ENCODE measurements around the gene GSTM4. TPM values are rescaled to one million over a fixed set of nuclear protein-coding genes. Genes with fewer than 3 reads are reported as not detected.

The GSTM4 gene
- total and polyA plus RNA-seq, 12 donors: 22.8 to 62.1 (median 41.8) TPM

DNA sequence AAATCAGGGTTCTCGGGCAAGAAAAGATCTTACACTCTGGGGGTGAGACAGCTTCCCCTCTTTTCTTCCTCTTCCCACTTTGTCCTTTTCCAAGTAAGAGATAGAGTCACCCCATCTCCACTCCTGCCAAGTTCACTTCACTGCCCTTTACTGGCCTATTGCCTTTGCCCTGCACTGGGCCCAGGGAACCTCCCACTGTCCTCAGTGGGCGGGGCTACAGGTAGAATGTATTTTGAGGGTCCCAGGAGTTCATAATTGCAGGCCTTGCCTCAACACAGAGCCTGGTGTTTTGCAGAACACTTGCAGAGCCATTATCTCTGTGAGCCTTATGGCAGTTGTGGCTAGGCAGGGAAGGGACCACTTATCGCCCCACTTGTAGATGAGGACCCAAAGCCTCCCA is 33.0 kb upstream of the GSTM4 start:
- DNase-seq (no peak), ATAC-seq (no peak)
- 95 to 99% methylated on average over 3 of the region's 3 CpGs for WGBS, 2 donors
- TF ChIP-seq, protein P1, sequence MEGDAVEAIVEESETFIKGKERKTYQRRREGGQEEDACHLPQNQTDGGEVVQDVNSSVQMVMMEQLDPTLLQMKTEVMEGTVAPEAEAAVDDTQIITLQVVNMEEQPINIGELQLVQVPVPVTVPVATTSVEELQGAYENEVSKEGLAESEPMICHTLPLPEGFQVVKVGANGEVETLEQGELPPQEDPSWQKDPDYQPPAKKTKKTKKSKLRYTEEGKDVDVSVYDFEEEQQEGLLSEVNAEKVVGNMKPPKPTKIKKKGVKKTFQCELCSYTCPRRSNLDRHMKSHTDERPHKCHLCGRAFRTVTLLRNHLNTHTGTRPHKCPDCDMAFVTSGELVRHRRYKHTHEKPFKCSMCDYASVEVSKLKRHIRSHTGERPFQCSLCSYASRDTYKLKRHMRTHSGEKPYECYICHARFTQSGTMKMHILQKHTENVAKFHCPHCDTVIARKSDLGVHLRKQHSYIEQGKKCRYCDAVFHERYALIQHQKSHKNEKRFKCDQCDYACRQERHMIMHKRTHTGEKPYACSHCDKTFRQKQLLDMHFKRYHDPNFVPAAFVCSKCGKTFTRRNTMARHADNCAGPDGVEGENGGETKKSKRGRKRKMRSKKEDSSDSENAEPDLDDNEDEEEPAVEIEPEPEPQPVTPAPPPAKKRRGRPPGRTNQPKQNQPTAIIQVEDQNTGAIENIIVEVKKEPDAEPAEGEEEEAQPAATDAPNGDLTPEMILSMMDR (IDR thresholded peaks at IDR 0.05): no peak
- intact Hi-C loops (cut with DNase I): loop anchor here in 1 of 10 donors (5.0 kb wide), 1 partner anchor 76 kb away; the partner anchor contains the start of gene GNAI3
- Histone ChIP-seq H3K27me3 (no peaks in the 10 kb centered on the region), H3K9me3 (no peaks in the 10 kb centered on the region), H3K27ac (peak overlapping the region in 1 of 10 donors; percentile 97), H3K4me3 (peak overlapping the region in 1 of 10 donors; percentile 77), H3K36me3 (peaks cover 0 to 22% (median 4%) of the 10 kb centered on the region in 9 donors), H3K4me1 (peaks cover 9 to 63% (median 56%) of the 10 kb centered on the region in 9 donors)

DNA sequence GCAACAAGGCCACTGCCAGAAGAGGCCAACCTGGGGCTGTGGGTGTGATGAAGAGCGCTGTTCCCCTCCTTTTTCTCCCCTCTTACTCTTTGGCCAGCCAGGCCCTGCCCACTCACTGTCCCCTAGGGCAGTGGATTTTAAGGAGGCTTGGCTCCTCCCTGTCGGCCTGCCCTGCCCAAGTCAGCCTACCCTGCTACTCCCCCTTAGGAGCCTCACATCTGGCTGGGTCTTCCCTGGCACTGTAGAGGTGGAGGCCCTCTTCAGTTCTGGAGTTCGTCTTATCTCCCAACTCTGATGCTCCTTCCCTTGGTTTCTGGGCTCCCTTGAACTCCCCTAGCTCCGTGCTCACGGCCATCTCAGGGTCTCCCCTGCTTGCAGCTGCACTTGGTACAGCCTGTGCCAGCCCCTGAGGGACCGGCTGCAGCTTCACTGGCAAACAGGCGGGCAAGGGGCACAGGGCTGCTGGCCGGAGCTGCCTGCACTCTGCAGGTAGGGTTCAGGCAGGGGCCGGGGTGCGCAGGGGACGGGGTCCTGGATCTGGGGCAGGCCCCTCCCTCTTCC is 32.2 kb upstream of the GSTM4 start:
- H3K9me3 ChIP-seq: no peaks in the 10 kb centered on the region
- intact Hi-C loops (cut with DNase I): loop anchor here in 1 of 10 donors (5.0 kb wide), 1 partner anchor 76 kb away; the partner anchor contains the start of gene GNAI3
- no peaks in the 10 kb centered on the region for H3K27me3 ChIP-seq
- ATAC-seq (no peak), DNase-seq (no peak)
- peaks cover 0 to 30% (median 11%) of the 10 kb centered on the region in 9 donors for H3K36me3 ChIP-seq
- peak overlapping the region in 1 of 10 donors; percentile 8 for H3K4me3 ChIP-seq
- WGBS, 2 donors: 78% methylated on average over 11 of the region's 11 CpGs
- TF ChIP-seq, protein P1 (IDR thresholded peaks at IDR 0.05): no peak
- peak overlapping the region in 2 of 10 donors; percentile 9 to 97 for H3K27ac ChIP-seq
- H3K4me1 ChIP-seq: peaks cover 9 to 63% (median 49%) of the 10 kb centered on the region in 9 donors

DNA sequence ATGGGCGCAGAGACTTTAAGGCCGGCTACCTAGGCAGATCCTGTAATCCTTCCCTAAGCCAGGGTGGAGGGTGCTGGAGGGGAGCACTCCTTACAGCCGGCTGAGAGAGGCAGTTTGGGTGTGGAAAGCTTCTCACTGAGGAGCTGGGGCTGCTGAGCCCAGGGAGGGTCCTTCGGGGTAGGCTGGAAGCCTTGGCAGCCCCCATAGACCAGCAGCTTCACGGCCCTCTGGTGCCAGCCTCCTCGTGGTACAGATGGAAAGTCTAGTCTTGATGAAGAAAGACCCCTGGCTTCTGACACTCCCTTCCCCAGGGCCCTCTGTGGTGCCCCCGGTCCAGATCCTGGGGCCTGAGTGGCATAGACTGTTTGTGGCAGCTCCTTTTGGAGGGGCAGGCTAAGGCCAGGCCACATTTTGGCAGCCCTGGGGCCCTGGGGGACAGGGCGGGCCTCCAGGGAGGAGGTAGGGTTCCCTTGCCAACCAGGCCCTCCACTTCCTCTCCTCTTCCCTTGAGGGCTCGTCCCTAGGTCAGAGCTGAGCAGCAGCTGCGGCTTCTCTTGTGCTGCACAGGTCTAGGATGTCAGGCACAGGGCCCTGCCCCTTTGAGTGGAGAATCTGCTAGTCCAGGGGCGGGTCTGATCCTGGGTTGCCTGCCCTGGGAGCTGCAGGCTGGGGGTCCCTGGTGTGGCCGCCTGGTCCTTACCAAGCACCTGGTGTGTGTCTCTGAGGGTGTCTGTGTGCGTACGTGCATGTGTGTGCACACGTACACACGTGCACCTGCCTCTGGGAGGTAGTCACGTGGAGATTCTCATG is 31.5 kb upstream of the GSTM4 start:
- Histone ChIP-seq H3K4me3 (peak overlapping the region in 1 of 10 donors; percentile 8), H3K4me1 (peaks cover 9 to 57% (median 41%) of the 10 kb centered on the region in 9 donors), H3K9me3 (no peaks in the 10 kb centered on the region), H3K36me3 (peaks cover 0 to 37% (median 16%) of the 10 kb centered on the region in 9 donors), H3K27ac (peak overlapping the region in 2 of 10 donors; percentile 26 to 36), H3K27me3 (no peaks in the 10 kb centered on the region)
- ATAC-seq (no peak), DNase-seq (no peak)
- TF ChIP-seq, protein P1 (IDR thresholded peaks at IDR 0.05): no peak
- intact Hi-C loops (cut with DNase I): loop anchor here in 5 of 10 donors (5.0 kb wide), 2 partner anchors 77 to 82 kb away; partner anchors contain the start of gene GNAI3 (in 3 of the 5)
- 73 to 77% methylated on average over 17 of the region's 17 CpGs for WGBS, 2 donors

DNA sequence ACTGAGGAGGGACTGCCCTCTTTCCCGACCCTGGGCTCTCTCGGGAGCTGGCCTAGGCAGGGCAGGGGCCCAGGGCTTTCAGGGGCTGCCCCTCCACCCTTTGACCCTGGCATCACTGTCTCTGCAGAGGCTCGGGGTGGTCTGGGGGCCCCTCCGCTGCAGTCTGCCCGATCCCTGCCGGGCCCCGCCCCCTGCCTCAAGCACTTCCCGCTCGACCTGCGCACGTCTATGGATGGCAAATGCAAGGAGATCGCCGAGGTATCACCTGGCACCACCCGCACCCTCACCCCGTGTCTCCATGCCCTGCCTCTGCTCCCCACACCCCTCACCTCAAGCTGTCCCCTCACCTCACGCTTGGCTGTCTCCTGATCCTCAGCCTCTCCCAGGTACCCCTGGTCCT is 30.7 kb upstream of the GSTM4 start:
- intact Hi-C loops (cut with DNase I): loop anchor here in 4 of 10 donors (5.0 kb wide), 2 partner anchors 78 to 83 kb away; partner anchors contain the start of gene GNAI3 (in 2 of the 4)
- peaks cover 0 to 45% (median 22%) of the 10 kb centered on the region in 9 donors for H3K36me3 ChIP-seq
- ATAC-seq (no peak), DNase-seq (no peak)
- TF ChIP-seq, protein P1 (IDR thresholded peaks at IDR 0.05): no peak
- no peak overlapping the region for H3K27ac ChIP-seq
- no peaks in the 10 kb centered on the region for H3K9me3 ChIP-seq
- H3K27me3 ChIP-seq: no peaks in the 10 kb centered on the region
- WGBS, 2 donors: 78 to 85% methylated on average over 16 of the region's 16 CpGs
- H3K4me1 ChIP-seq: peaks cover 9 to 49% (median 35%) of the 10 kb centered on the region in 9 donors
- no peak overlapping the region for H3K4me3 ChIP-seq
